Tibial artery (tissue), 4 donors: ENCODE results near the gene AMT.

Experiments
- DNase-seq, 2 donors: peaks; one replicate each; pipeline ENCODE4 v3.0.0-alpha.2; 2019
- H3K27ac ChIP-seq, 2 donors: fragments of 200-600 bp; sonication (generic) in 1 of 2; 1 replicate in 1 of 2; 2 replicates in 1 of 2; pipeline ENCODE4 v1.5.1; 2018 to 2019; ENCODE audit warnings: mild to moderate bottlenecking in 1 of 2
- H3K27me3 ChIP-seq, 2 donors: fragments of 200-600 bp; sonication (generic) in 1 of 2; one replicate each; pipeline versions ENCODE4 v1.5.1 to v1.6.0; 2016 to 2019
- H3K36me3 ChIP-seq, 3 donors: fragments of 200-600 bp; sonication (generic) in 2 of 3; one replicate each; pipeline ENCODE4 v1.5.1; 2016 to 2019; ENCODE audit warnings: mild to moderate bottlenecking in 2 of 3
- H3K4me1 ChIP-seq, 4 donors: fragments of 200-600 bp; sonication (generic) in 2 of 4; 1 replicate in 3 of 4; 2 replicates in 1 of 4; pipeline ENCODE4 v1.5.1; 2016 to 2019
- H3K4me3 ChIP-seq, 2 donors: fragments of 200-600 bp; sonication (generic) in 1 of 2; 1 replicate in 1 of 2; 2 replicates in 1 of 2; pipeline ENCODE4 v1.5.1; 2018 to 2019; ENCODE audit warnings: mild to moderate bottlenecking in 2 of 2
- H3K9me3 ChIP-seq, 3 donors: fragments of 200-600 bp; sonication (generic) in 1 of 3; one replicate each; pipeline ENCODE4 v1.5.1; 2016 to 2019
- intact Hi-C: fragments of 100-400 bp; cut with DNase I; formaldehyde crosslinking; loops from one replicate; pipeline ENCODE4 v1.15.0; 2023; ENCODE audit warnings: low total_unique reads
- TF ChIP-seq, protein P1 (sequence below), 2 experiments: fragments of 200-600 bp in 1 of 2; fragments of 450-650 bp in 1 of 2; IDR thresholded peaks; one replicate each; pipeline ENCODE4 v1.5.1; 2017 to 2019; ENCODE audit warnings: antibody characterized with exemption in 2 of 2, mild to moderate bottlenecking in 1 of 2, moderate library complexity in 1 of 2

The AMT gene

GRCh38 chr3:49389297-49389696 is 33.0 kb downstream of the AMT start:
- TF ChIP-seq, protein P1, sequence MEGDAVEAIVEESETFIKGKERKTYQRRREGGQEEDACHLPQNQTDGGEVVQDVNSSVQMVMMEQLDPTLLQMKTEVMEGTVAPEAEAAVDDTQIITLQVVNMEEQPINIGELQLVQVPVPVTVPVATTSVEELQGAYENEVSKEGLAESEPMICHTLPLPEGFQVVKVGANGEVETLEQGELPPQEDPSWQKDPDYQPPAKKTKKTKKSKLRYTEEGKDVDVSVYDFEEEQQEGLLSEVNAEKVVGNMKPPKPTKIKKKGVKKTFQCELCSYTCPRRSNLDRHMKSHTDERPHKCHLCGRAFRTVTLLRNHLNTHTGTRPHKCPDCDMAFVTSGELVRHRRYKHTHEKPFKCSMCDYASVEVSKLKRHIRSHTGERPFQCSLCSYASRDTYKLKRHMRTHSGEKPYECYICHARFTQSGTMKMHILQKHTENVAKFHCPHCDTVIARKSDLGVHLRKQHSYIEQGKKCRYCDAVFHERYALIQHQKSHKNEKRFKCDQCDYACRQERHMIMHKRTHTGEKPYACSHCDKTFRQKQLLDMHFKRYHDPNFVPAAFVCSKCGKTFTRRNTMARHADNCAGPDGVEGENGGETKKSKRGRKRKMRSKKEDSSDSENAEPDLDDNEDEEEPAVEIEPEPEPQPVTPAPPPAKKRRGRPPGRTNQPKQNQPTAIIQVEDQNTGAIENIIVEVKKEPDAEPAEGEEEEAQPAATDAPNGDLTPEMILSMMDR (IDR thresholded peaks at IDR 0.05) = no peak
- Histone ChIP-seq H3K36me3 (peaks cover 0 to 2% (median 0%) of the 10 kb centered on the region in 3 donors), H3K27me3 (no peaks in the 10 kb centered on the region), H3K4me1 (peaks cover 0 to 85% (median 25%) of the 10 kb centered on the region in 4 donors), H3K27ac (no peak overlapping the region), H3K4me3 (no peak overlapping the region), H3K9me3 (no peaks in the 10 kb centered on the region)
- intact Hi-C loops = no loop called here
- no peak for DNase-seq

DNA sequence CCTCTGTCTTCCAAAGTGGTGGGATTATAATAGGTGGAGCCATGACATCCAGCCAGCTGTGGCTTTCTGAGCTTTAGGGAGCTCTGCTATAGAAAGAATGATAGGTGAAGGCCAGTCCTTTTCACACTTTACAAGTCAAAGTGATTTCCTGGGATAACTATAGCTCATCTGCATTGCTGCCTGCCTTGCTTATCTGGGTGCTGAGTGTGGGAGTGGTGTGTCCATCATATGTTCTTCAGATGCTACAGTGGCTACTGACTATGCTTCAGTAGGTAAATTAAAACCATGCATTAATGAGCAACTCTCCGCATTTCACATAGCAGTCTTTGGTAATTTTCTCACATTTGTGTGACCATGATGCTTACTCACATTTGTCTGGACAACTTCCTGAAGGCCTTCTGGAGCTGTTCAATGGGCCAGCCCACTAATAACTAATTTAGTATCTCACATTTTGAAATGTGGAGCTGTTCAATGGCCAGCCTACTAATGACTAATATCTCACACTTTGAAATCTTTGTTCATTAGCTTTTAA is 33.9 kb downstream of the AMT start:
- H3K9me3 ChIP-seq = no peaks in the 10 kb centered on the region
- no peak overlapping the region for H3K27ac ChIP-seq
- peaks cover 0 to 87% (median 31%) of the 10 kb centered on the region in 4 donors for H3K4me1 ChIP-seq
- H3K27me3 ChIP-seq = no peaks in the 10 kb centered on the region
- TF ChIP-seq, protein P1 (IDR thresholded peaks at IDR 0.05) = no peak
- intact Hi-C loops = no loop called here
- H3K4me3 ChIP-seq = no peak overlapping the region
- no peaks in the 10 kb centered on the region for H3K36me3 ChIP-seq
- no peak for DNase-seq

DNA sequence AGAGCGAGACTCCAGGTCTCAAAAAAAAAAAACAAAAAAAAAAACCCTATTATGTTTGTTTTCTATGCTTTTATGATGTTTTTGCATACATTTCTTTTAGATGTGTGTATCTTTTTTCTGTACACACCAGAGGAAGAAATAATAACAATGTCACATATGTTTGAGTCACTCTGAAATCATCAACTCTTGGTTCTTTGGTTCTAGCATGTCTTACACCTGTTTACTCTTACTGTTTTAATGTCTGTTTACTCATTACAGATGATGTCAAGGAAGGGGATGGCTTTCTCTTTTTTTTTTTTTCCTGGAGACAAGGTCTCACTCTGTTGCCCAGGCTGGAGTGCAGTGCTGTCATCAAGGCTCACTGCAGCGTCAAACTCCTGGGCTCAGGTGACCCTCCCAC is 34.6 kb downstream of the AMT start:
- no peak for DNase-seq
- TF ChIP-seq, protein P1 (IDR thresholded peaks at IDR 0.05) = no peak
- H3K27me3 ChIP-seq = no peaks in the 10 kb centered on the region
- intact Hi-C loops = no loop called here
- H3K36me3 ChIP-seq = no peaks in the 10 kb centered on the region
- H3K4me3 ChIP-seq = no peak overlapping the region
- no peaks in the 10 kb centered on the region for H3K9me3 ChIP-seq
- H3K27ac ChIP-seq = no peak overlapping the region
- peaks cover 0 to 87% (median 31%) of the 10 kb centered on the region in 4 donors for H3K4me1 ChIP-seq

- no peak for DNase-seq
- intact Hi-C loops = no loop called here
- no peaks in the 10 kb centered on the region for H3K9me3 ChIP-seq
- no peak overlapping the region for H3K27ac ChIP-seq
- no peaks in the 10 kb centered on the region for H3K27me3 ChIP-seq
- TF ChIP-seq, protein P1 (IDR thresholded peaks at IDR 0.05) = no peak
- no peak overlapping the region for H3K4me3 ChIP-seq
- H3K4me1 ChIP-seq = peaks cover 0 to 84% (median 29%) of the 10 kb centered on the region in 4 donors
- no peaks in the 10 kb centered on the region for H3K36me3 ChIP-seq
These were observed 36.1 kb downstream of the AMT start for GRCh38 chr3:49386056-49386756.

DNA sequence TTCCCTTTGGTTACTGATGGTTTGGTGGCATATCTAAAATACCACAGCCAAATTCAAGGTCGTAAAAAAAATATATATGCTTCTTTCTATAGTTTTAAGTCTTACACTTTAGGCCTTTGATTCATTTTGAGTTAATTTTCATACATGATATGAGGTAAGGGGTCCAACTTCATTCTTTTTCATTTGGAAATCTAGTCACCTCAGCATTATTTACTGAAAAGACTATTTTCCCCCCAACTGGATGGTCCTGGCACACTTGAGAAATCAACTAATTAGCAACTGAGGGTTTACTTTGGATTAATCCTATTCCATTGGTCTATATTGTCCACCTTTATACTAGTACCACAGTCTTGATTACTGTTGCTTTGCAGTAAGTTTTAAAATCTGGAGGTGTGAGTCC is 36.7 kb downstream of the AMT start:
- H3K9me3 ChIP-seq = no peaks in the 10 kb centered on the region
- H3K4me1 ChIP-seq = peaks cover 0 to 83% (median 29%) of the 10 kb centered on the region in 4 donors
- intact Hi-C loops = no loop called here
- H3K36me3 ChIP-seq = no peaks in the 10 kb centered on the region
- TF ChIP-seq, protein P1 (IDR thresholded peaks at IDR 0.05) = no peak
- no peak overlapping the region for H3K4me3 ChIP-seq
- no peak for DNase-seq
- H3K27me3 ChIP-seq = no peaks in the 10 kb centered on the region
- no peak overlapping the region for H3K27ac ChIP-seq
